HG03135 (cell line): ENCODE data around the gene PNLIPRP3.

ENCODE experiments used
- ATAC-seq: cut with Tn5 transposase; IDR thresholded peaks from one replicate; pipeline ENCODE4 v1.9.1; 2021; ENCODE audit warnings: mild to moderate bottlenecking, moderate library complexity; ENCODE audit not compliant: unreplicated experiment

The PNLIPRP3 gene

DNA sequence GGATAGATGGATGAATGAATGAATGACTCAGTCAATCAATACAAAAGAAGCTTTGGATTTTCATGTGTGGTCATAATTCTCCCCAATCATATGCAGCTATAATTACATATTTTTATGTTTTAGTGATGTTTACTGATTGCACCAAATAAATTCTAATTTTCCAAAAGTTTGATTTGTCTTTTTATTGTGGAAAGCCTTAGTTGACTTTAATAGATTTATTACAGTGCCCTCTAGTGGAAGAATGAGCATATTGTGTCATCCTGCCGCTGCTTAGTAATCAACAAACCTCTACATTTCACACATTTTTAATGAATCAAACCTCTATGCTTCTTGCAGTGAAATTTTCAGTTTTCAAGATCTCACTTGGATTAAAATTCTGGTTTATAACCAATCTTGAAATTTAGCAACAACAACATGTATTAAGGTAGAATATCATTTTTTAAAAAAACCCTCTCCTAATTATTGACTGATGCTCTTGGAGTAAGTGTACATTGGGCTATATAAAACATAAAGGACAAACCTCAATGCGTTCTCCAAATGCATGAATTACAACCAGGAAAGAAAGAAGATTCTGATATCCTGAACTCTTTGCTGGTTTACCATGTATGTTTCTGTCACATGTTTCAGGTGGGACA, 62.5 kb downstream of the PNLIPRP3 start:
- no peak for ATAC-seq

DNA sequence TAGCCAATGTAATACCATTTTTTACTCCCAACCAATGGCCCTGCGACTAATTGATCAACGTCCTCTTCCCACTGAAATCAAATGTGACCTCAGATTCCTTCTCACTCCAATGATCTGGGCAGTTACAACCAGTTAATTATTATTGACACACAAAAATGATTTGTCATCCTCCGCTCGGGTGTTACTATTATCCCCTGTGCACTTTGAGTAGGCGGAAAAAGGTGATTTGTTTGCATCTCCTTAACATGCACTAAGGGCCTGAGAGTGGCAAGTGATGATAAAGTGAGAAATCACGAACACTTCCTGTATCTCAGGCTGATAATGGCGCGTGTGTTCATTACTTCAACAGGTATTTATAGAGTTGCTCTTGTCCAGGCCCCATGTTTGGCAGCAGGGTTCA, 77.1 kb downstream of the PNLIPRP3 start:
- ATAC-seq: no peak

DNA sequence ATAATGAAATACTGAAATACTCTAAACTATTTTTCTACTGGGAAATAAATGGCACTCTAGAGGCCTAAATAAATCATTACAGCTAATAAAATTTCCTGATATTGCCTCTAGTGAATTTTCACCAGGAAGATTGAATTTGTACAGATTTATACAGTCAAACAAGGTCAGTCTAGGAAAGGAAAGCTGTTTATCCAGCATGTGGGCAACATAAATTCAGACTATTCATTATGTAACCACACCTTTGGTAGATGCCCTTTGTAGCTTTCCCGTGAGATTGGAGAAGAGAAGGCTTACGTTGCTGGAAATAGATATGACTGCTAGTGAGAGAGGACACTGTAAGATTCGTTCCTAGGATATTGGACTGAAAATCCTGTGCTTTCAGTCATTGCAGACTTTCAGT, 82.9 kb downstream of the PNLIPRP3 start:
- ATAC-seq: no peak

DNA sequence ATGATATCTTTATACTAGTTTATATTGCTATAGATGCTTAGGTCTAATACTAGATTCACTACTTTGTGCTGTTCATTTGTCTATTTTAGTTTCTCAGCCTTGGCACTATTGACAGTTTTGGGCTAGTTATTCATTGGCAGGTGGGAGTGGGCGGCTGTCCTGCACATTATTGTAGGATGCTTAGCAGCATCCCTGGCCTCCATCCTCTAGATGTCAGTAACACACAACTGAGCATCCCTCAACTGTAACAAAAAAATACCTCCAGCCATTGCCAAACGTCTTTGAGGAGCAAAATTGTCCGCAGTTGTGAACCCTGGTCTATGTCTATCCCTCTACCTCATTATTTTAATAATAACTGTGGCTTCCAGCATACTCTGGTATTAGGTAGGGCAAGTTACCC, 83.7 kb downstream of the PNLIPRP3 start:
- no peak for ATAC-seq

DNA sequence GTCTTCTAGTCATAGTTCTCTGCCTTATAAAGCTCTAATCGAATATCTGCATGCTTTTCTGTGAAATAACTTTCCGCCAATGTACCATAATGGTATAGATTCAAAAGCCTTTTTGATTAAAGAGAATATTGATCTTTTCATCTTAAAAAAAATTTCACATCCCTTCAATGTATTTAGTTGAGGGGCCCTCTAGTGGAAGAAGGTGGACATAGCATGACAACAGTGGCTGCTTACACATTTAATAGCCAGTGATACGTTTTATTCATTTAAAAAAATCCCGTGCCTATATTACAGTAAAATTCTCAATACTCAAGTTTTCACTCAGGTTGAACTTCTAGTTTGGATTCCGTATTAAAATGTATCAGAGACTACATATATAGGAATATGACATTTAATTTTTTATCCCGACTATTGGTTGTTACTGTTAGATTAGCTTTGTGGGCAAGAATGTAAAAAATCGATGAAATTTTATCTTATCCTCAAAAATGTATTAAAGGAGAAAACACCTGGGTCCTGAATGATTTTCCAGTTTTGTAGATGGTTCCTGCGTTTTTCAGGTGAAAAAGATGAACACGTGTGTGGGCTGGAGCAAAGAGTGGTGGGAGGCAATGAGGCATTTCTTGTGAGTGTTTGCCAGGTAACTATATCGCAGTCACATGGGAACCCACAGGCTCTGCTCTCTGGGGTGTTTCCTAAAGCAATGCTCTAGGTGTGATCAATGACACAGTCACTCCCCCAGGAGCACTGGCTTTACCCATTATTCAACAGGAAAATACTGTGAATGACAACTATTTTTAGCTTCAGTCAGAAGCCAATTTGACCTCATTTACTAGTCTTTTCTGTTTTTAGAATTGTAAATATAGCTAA, 94.0 kb downstream of the PNLIPRP3 start:
- peak; percentile 55 for ATAC-seq

DNA sequence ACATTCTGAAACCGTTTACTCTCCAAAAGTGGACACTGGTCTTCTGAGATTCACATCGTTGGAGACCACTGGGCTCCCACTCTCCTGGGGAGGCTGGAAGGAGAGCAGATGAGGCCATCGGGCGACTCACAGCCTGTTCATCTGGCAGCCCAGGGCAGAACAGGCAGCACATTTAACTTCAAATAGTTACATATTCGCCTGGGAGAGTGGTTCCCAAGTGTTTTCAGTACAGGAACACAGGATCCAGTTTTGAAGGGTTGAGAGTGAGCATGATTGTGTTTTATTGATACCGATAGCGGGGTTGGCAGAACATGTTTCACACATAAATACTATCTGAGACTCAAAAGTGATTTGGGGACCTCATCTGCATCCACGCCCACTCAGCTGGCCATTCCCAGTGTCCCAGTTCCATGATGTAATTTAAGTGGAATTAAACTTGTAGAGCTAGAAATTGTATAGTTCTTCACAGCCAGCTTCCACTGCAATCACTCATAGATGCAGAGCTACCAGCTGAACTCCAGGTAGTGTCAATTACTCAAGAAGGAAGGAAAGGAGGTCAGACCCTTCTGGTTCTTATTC, 95.2 kb downstream of the PNLIPRP3 start:
- ATAC-seq: no peak

DNA sequence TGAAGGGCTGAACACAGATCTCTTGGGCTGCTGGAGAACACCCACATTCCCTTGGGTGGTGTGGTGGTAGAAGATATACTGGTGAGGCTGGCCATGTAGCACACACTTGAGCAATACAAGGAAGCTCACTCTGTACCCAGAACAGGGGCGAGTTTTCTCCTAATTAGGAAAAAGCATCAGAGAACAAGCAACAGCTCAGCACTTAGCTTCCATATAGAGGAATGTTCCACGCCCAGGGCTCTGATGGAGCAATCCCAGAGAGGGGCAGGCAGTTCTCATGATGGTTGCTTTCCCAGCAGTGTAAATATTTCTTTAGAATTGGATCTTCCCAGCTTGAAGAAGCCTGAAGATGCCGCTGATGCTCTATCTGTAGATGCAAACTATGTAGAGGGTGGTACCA, 97.1 kb downstream of the PNLIPRP3 start:
- ATAC-seq: no peak

DNA sequence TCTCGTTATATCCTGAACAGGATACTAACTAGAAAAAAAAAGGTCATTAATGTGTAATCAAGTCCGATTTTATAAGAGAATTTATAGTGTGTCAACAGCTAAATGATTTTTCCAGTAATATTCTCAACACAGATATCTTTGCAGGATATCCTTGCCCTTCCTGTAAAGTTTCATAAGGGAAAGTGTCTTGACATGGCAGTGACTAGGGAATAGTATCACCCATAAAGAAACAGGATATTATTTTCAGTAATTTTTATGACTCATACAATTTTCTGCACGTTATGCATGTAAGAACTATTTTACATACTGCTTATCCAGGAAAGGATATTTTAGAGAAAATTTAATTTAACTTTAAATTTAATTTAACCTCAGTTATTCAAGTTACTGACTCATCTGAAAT, 98.6 kb downstream of the PNLIPRP3 start:
- ATAC-seq: no peak
